ENCODE measurements around the gene DPH5.

DPH5 gene

DNA sequence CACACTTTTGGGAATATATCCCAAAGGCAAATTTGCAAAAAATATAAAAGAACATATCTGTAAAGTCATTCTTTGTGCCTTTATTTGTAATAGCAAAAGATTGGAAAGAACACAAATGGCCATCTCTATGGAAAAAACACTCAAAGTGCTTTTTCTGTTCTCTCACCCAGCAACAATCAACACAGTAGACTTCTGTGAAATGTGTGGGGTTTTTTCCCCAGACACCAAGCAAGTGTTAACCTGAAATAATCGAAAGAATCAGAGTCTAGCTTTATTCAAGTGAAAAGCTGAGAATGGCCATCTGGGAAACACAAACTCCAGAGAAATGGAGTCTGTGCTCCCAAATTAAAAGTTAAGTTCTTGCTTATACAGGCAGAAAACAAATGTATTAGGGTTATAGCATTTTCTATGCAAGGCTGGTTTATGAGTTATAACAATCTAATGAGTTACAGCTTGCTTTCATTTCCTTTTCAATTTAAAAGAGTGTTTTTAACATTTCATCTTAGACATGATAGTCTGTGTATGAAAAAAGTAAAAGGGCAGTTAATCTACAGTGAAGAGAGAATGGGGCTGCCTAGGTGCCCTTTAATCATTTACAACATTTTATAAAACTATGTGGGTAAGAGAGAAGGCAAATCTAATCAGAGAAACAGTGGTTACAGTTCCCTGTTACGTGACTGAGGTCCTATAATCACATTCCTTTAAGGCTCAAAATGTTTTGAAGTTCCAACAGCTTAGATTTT, 83.1 kb downstream of the DPH5 start:
- TF ChIP-seq REST (IDR thresholded peaks at IDR 0.05; ENCODE audit: low read depth) (no peak), USF1 (IDR thresholded peaks at IDR 0.05) (no peak), TEAD4 (IDR thresholded peaks at IDR 0.05) (no peak), CREB1 (IDR thresholded peaks at IDR 0.05; ENCODE audit: low read depth) (no peak), EP300 (IDR thresholded peaks at IDR 0.05; ENCODE audit: borderline replicate concordance) (no peak), CEBPB (IDR thresholded peaks at IDR 0.05) (no peak), YY1 (IDR thresholded peaks at IDR 0.05; ENCODE audit: low read depth) (no peak), EGR1 (IDR thresholded peaks at IDR 0.05) (no peak)

DNA sequence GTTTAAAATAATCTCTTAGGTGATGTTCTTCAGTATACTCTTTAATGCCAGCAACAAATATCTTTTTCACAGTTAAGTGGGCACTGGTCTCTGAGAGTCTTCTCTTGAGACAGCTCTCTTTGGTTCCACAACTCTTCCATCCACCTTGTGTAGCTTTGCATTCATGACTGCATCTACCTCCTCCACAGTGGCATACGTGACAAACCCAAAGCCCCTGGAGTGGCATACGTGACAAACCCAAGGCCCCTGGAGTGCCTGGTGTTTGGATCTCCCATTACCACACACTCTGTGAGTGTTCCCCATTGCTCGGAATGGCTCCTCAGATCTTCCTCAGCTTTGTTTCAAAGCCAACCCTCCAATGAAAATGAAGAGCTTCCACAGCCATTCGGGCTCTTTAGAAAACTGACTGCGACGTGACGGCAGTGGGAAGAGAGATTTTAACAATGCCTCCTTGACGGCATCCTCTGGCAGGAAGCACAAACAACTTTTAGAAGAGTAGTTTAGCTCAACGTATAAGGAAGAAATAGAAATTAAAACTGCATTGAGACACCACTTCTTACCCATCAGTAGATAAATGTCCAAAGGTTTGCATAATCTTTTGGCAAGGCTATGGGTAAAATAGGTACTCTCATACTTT, 83.9 kb downstream of the DPH5 start:
- TF ChIP-seq REST (IDR thresholded peaks at IDR 0.05; ENCODE audit: low read depth) (no peak), EP300 (IDR thresholded peaks at IDR 0.05; ENCODE audit: borderline replicate concordance) (no peak), YY1 (IDR thresholded peaks at IDR 0.05; ENCODE audit: low read depth) (no peak), CREB1 (IDR thresholded peaks at IDR 0.05; ENCODE audit: low read depth) (no peak), EGR1 (IDR thresholded peaks at IDR 0.05) (no peak), TCF12 (IDR thresholded peaks at IDR 0.05; ENCODE audit: low read depth) (no peak), CEBPB (IDR thresholded peaks at IDR 0.05) (no peak), TAF1 (IDR thresholded peaks at IDR 0.05; ENCODE audit: low read depth) (no peak), RAD21 (IDR thresholded peaks at IDR 0.05; ENCODE audit: low read depth) (no peak)

DNA sequence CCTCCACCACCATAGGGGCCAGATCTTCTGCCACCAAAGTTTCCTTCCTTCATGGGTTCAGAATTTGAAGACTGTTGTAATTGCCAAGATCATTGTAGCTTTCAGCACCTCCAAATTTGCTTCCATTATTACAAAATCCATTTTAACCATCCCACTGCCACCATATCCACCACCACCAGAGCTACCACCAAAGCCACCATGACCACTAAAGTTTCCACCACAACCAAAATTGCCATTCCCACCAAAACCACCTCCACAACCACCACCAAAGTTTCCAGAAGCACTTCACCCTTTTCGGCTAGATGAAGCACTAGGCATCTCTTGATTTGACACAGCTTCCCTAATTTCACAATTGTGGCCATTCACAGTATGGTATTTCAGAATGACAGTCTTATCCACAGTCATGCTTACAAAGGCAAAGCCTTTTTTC, 84.5 kb downstream of the DPH5 start:
- TF ChIP-seq RAD21 (IDR thresholded peaks at IDR 0.05; ENCODE audit: low read depth) (no peak), FOXM1 (IDR thresholded peaks at IDR 0.05; ENCODE audit: borderline replicate concordance, low read depth) (no peak), ZBTB7A (IDR thresholded peaks at IDR 0.05; ENCODE audit: low read depth) (no peak), NFIC (IDR thresholded peaks at IDR 0.05) (no peak)

All from Ishikawa (cell line).